Measurements from ENCODE around the gene ZNF180.

- no peak for TF ChIP-seq CTCF (conservative IDR thresholded peaks at IDR 0.05)
- TF ChIP-seq ZFX (IDR thresholded peaks at IDR 0.05): no peak
Measured at GRCh38 chr19:44438441-44438840, 61.9 kb downstream of the ZNF180 start.

Measured in C4-2B (cell line).